Measurements from ENCODE around the gene TNPO2.

TNPO2 gene

DNA sequence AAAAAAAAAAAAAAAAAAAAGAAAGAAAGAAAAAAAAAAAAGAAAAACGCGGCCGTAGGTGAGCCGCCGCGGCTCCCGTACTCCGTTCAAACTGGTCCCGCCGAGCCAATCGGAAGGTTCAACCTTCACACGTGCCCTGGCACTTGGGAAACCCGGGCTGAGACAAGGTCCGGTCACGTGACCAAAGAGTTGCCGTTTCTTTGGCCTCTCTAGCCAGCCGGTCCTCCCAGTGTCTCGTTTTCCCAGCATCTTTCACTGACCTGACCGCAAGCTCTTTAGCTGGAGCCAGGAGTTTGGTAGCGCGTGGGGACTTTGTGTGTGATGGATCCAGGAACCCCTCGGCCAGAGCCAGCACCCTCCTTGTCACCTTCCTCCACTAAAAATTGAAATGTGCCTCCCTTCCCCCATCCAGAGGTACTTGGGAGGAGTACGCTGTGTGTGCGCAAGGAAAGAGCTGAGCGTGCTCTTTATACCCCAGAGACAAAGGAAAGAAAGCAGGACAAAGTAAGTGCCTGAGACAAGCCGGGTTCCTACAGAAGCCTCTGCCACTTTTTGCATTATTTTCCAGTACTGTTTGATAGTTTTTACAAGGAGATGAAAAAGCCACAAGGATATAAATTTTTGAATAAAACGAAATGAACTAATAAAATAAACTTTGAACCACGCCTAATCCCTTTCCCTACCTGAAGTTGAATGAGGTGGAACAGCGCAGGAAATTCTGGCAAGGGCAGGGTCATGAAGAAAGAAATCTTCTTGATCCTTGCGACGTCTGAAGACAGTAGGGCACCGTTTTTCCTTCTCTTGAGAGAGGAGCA is 959 bp downstream of the TNPO2 start (continued):
- TF ChIP-seq, protein P1, sequence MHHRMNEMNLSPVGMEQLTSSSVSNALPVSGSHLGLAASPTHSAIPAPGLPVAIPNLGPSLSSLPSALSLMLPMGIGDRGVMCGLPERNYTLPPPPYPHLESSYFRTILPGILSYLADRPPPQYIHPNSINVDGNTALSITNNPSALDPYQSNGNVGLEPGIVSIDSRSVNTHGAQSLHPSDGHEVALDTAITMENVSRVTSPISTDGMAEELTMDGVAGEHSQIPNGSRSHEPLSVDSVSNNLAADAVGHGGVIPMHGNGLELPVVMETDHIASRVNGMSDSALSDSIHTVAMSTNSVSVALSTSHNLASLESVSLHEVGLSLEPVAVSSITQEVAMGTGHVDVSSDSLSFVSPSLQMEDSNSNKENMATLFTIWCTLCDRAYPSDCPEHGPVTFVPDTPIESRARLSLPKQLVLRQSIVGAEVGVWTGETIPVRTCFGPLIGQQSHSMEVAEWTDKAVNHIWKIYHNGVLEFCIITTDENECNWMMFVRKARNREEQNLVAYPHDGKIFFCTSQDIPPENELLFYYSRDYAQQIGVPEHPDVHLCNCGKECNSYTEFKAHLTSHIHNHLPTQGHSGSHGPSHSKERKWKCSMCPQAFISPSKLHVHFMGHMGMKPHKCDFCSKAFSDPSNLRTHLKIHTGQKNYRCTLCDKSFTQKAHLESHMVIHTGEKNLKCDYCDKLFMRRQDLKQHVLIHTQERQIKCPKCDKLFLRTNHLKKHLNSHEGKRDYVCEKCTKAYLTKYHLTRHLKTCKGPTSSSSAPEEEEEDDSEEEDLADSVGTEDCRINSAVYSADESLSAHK (tag by site-specific recombination; IDR thresholded peaks at IDR 0.05), result peak; percentile 47
- TF ChIP-seq ZNF558 (tag by site-specific recombination; IDR thresholded peaks at IDR 0.05) (peak; percentile 58), ZBTB17 (tag by site-specific recombination; IDR thresholded peaks at IDR 0.05) (peak; percentile 56), OSR2 (tag by site-specific recombination; IDR thresholded peaks at IDR 0.05) (0 out of 2 replicates have a peak, but pooled peaks have one; percentile 32), ZNF19 (tag by site-specific recombination; IDR thresholded peaks at IDR 0.05; ENCODE audit: low read depth) (no peak), ZBTB8A (tag by site-specific recombination; IDR thresholded peaks at IDR 0.05) (peak; percentile 72), BCL11B (tag by site-specific recombination; IDR thresholded peaks at IDR 0.05; ENCODE audit: low read depth) (peak; percentile 34; the same call in 1 of the 2 replicates), ZBTB21 (tag by site-specific recombination; IDR thresholded peaks at IDR 0.05) (peak; percentile 77), ZNF561 (tag by site-specific recombination; IDR thresholded peaks at IDR 0.05; ENCODE audit: borderline replicate concordance) (peak; percentile 51; the same call in 1 of the 2 replicates), KLF9 (tag by site-specific recombination; IDR thresholded peaks at IDR 0.05; ENCODE audit: low read depth) (0 out of 2 replicates have a peak, but pooled peaks have one; percentile 17), KLF7 (tag by site-specific recombination; IDR thresholded peaks at IDR 0.05; ENCODE audit: borderline replicate concordance) (peak; percentile 74; the same call in 1 of the 2 replicates), ZNF629 (tag by site-specific recombination; IDR thresholded peaks at IDR 0.05) (peak; percentile 85), REPIN1 (tag by site-specific recombination; IDR thresholded peaks at IDR 0.05; ENCODE audit: low read depth) (0 out of 2 replicates have a peak, but pooled peaks have one; percentile 40)
- TF ChIP-seq, protein P2, sequence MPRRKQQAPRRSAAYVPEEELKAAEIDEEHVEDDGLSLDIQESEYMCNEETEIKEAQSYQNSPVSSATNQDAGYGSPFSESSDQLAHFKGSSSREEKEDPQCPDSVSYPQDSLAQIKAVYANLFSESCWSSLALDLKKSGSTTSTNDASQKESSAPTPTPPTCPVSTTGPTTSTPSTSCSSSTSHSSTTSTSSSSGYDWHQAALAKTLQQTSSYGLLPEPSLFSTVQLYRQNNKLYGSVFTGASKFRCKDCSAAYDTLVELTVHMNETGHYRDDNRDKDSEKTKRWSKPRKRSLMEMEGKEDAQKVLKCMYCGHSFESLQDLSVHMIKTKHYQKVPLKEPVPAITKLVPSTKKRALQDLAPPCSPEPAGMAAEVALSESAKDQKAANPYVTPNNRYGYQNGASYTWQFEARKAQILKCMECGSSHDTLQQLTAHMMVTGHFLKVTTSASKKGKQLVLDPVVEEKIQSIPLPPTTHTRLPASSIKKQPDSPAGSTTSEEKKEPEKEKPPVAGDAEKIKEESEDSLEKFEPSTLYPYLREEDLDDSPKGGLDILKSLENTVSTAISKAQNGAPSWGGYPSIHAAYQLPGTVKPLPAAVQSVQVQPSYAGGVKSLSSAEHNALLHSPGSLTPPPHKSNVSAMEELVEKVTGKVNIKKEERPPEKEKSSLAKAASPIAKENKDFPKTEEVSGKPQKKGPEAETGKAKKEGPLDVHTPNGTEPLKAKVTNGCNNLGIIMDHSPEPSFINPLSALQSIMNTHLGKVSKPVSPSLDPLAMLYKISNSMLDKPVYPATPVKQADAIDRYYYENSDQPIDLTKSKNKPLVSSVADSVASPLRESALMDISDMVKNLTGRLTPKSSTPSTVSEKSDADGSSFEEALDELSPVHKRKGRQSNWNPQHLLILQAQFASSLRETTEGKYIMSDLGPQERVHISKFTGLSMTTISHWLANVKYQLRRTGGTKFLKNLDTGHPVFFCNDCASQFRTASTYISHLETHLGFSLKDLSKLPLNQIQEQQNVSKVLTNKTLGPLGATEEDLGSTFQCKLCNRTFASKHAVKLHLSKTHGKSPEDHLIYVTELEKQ (tag by site-specific recombination; IDR thresholded peaks at IDR 0.05; ENCODE audit: borderline replicate concordance), result peak; percentile 65; the same call in 1 of the 2 replicates
- TF ChIP-seq, protein P3, sequence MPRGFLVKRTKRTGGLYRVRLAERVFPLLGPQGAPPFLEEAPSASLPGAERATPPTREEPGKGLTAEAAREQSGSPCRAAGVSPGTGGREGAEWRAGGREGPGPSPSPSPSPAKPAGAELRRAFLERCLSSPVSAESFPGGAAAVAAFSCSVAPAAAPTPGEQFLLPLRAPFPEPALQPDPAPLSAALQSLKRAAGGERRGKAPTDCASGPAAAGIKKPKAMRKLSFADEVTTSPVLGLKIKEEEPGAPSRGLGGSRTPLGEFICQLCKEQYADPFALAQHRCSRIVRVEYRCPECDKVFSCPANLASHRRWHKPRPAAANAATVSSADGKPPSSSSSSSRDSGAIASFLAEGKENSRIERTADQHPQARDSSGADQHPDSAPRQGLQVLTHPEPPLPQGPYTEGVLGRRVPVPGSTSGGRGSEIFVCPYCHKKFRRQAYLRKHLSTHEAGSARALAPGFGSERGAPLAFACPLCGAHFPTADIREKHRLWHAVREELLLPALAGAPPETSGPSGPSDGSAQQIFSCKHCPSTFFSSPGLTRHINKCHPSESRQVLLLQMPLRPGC (tag by site-specific recombination; IDR thresholded peaks at IDR 0.05), result peak; percentile 83; the same call in 1 of the 2 replicates
- TF ChIP-seq, protein P4, sequence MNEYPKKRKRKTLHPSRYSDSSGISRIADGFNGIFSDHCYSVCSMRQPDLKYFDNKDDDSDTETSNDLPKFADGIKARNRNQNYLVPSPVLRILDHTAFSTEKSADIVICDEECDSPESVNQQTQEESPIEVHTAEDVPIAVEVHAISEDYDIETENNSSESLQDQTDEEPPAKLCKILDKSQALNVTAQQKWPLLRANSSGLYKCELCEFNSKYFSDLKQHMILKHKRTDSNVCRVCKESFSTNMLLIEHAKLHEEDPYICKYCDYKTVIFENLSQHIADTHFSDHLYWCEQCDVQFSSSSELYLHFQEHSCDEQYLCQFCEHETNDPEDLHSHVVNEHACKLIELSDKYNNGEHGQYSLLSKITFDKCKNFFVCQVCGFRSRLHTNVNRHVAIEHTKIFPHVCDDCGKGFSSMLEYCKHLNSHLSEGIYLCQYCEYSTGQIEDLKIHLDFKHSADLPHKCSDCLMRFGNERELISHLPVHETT (tag by site-specific recombination; IDR thresholded peaks at IDR 0.05), result peak; percentile 94
- TF ChIP-seq, protein P5, sequence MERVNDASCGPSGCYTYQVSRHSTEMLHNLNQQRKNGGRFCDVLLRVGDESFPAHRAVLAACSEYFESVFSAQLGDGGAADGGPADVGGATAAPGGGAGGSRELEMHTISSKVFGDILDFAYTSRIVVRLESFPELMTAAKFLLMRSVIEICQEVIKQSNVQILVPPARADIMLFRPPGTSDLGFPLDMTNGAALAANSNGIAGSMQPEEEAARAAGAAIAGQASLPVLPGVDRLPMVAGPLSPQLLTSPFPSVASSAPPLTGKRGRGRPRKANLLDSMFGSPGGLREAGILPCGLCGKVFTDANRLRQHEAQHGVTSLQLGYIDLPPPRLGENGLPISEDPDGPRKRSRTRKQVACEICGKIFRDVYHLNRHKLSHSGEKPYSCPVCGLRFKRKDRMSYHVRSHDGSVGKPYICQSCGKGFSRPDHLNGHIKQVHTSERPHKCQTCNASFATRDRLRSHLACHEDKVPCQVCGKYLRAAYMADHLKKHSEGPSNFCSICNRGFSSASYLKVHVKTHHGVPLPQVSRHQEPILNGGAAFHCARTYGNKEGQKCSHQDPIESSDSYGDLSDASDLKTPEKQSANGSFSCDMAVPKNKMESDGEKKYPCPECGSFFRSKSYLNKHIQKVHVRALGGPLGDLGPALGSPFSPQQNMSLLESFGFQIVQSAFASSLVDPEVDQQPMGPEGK (tag by site-specific recombination; IDR thresholded peaks at IDR 0.05), result 0 out of 2 replicates have a peak, but pooled peaks have one; percentile 18
- TF ChIP-seq, protein P6, sequence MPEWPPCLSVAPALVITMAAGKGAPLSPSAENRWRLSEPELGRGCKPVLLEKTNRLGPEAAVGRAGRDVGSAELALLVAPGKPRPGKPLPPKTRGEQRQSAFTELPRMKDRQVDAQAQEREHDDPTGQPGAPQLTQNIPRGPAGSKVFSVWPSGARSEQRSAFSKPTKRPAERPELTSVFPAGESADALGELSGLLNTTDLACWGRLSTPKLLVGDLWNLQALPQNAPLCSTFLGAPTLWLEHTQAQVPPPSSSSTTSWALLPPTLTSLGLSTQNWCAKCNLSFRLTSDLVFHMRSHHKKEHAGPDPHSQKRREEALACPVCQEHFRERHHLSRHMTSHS (tag by site-specific recombination; IDR thresholded peaks at IDR 0.05), result no peak
- TF ChIP-seq, protein P7, sequence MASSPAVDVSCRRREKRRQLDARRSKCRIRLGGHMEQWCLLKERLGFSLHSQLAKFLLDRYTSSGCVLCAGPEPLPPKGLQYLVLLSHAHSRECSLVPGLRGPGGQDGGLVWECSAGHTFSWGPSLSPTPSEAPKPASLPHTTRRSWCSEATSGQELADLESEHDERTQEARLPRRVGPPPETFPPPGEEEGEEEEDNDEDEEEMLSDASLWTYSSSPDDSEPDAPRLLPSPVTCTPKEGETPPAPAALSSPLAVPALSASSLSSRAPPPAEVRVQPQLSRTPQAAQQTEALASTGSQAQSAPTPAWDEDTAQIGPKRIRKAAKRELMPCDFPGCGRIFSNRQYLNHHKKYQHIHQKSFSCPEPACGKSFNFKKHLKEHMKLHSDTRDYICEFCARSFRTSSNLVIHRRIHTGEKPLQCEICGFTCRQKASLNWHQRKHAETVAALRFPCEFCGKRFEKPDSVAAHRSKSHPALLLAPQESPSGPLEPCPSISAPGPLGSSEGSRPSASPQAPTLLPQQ (tag by site-specific recombination; IDR thresholded peaks at IDR 0.05), result peak; percentile 77
- TF ChIP-seq, protein P8, sequence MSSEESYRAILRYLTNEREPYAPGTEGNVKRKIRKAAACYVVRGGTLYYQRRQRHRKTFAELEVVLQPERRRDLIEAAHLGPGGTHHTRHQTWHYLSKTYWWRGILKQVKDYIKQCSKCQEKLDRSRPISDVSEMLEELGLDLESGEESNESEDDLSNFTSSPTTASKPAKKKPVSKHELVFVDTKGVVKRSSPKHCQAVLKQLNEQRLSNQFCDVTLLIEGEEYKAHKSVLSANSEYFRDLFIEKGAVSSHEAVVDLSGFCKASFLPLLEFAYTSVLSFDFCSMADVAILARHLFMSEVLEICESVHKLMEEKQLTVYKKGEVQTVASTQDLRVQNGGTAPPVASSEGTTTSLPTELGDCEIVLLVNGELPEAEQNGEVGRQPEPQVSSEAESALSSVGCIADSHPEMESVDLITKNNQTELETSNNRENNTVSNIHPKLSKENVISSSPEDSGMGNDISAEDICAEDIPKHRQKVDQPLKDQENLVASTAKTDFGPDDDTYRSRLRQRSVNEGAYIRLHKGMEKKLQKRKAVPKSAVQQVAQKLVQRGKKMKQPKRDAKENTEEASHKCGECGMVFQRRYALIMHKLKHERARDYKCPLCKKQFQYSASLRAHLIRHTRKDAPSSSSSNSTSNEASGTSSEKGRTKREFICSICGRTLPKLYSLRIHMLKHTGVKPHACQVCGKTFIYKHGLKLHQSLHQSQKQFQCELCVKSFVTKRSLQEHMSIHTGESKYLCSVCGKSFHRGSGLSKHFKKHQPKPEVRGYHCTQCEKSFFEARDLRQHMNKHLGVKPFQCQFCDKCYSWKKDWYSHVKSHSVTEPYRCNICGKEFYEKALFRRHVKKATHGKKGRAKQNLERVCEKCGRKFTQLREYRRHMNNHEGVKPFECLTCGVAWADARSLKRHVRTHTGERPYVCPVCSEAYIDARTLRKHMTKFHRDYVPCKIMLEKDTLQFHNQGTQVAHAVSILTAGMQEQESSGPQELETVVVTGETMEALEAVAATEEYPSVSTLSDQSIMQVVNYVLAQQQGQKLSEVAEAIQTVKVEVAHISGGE (tag by site-specific recombination; conservative IDR thresholded peaks at IDR 0.05; ENCODE audit: low read depth), result peak; percentile 83
